ENCODE measurements around the gene LDHB.

- no peak for TF ChIP-seq CTCF (IDR thresholded peaks at IDR 0.05; ENCODE audit: low read depth, low read length)
- no peak for TF ChIP-seq EZH2phosphoT487 (IDR thresholded peaks at IDR 0.05; ENCODE audit: low read depth)
Measured at GRCh38 chr12:21656905-21657325, 727 bp downstream of the LDHB start.
